HG02938 (cell line): ENCODE data around the gene IL16.

Experiments
- ATAC-seq: cut with Tn5 transposase; IDR thresholded peaks from one replicate; pipeline ENCODE4 v1.9.1; 2021; ENCODE audit warnings: mild to moderate bottlenecking, moderate library complexity; ENCODE audit not compliant: unreplicated experiment

Gene IL16

GRCh38 chr15:81174125-81174791, 22.4 kb upstream of the IL16 start:
- no peak for ATAC-seq

- ATAC-seq = no peak
Observed at GRCh38 chr15:81174792-81175327, 21.8 kb upstream of the IL16 start.

DNA sequence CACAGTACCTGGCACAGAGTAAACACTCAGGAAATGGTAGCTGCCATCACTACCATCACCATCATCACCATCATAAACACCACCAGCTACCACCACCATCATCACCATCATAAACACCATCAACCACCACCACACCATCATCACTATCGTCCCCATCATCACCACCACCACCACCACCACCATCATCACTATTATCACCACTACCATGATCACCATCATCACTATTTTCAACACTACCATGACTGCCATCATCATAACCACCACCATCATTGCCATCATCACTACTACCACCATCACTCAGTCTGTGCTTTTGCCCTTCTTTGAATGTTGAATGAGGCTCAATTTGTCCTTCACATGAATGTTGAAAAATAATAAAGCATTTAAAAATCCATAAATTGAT, 21.2 kb upstream of the IL16 start:
- no peak for ATAC-seq

- no peak for ATAC-seq
Observed at GRCh38 chr15:81176291-81176893, 20.3 kb upstream of the IL16 start.

DNA sequence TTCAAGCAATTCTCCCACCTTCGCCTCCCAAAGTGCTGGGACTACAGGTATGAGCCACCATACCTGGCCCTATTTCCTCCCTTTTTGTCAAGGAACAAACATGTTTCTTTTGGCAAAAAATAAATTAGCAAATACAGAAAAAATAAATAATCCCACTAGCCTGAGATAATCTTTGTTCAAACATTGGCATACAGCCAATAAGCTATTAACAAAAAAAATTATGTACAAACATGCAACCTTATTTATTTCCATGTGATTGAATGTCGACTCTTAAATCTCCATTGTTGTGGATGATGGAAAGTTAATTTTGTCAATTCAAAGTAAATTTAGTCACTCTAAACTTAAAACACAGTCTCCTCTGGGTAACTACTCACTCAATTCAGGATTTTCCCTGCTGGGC, 18.3 kb upstream of the IL16 start:
- no peak for ATAC-seq

- ATAC-seq = no peak
Observed at GRCh38 chr15:81181220-81181619, 15.5 kb upstream of the IL16 start.

GRCh38 chr15:81182031-81182755, 14.5 kb upstream of the IL16 start:
- ATAC-seq = no peak

DNA sequence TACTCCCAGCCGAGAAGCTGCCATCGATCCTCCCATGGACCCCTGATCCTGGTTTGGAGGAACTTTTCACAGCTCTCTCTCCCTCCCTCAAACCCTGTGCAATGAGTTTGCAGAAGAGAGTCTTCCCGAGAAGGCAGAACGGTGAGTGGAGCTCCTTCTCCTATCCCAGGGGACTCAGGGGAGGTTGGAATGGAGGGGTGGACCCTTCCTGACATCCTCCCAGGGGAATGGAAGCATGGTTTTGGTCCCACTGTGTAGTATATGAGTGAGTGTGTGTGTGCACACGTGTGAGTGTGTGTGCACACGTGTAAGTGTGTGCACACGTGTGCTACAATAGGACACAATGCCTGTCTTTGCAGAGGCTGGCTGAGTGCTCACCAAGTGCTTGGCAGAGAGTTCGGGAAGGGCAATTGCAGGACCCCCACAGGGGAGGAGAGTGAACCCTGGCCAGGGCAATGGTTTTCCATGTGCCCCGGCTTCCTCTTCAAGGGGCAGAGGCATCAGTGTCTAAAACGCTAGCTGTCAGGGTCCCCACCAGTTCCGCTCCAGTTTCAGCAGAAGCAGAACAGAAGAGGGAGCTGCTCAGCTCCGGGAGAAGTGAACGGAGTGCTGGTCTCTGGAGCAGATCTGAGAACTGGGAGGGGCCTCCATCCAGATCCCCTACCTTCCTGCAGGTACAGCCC, 13.8 kb upstream of the IL16 start:
- ATAC-seq = no peak

DNA sequence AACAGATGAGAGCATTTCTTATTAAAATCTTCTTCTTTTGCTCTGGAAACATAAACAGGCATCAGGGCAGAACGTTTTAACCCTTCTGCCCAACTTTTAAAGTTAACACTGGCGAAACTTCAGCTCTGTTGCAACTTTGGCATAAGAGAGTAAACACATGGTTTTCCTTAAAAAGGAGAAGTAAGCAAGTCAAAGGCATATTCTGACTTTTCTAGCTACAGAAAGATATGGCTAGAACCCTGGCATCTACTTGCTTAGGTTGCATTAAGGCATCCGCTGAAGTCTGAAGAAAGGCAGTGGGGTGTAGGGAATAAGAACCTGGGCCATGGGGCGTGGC, 13.3 kb upstream of the IL16 start:
- ATAC-seq = no peak

DNA sequence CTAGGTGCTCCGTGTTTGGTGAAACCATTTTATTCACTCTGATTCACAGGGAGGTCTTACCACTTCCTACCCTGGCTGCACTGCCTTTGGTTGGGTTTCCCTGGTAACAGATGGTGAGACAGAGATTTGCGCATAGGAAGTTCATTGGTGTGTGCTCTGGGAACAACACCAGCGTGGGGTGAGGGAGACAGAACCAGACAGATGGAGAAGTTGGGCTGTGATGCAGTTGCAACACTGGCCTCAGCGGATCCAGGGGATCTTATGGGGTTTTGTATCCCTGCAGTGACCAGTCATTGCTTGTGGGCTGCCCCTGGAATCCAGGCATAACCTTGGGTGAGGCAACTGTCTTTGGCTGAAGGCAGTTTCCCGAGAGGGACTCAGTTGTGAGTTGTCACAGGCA, 12.5 kb upstream of the IL16 start:
- no peak for ATAC-seq

DNA sequence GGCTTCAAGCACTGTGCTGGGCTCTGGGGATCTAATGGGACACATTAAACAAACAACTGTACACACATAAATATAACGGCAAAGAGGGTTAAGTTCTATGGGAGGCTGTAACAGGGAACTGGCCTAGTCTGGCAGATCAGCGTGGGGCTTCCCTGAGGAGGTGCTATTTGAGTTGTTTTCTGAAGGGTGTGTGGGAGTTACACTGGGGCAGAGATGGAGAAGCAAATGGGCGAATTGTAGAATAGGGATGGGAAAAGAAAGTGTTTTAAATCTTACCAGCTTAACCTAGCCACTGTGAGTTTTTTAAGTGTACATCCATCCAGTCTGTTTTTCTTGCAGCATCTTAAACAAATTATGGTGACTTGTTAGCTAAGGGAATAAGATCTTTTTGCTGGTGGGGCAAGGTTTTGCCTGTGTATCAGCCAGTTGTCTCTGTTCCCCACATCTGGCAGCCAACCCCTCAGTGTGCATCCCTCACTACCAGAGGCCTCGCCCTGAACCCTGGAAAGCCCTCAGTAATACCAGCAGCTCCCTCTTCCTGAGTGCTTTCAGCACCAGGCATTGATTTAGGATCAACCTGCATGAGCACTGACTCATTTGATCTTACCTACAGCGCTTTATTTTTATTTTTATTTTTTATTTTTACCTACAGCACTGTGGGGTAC, 10.9 kb upstream of the IL16 start:
- no peak for ATAC-seq

DNA sequence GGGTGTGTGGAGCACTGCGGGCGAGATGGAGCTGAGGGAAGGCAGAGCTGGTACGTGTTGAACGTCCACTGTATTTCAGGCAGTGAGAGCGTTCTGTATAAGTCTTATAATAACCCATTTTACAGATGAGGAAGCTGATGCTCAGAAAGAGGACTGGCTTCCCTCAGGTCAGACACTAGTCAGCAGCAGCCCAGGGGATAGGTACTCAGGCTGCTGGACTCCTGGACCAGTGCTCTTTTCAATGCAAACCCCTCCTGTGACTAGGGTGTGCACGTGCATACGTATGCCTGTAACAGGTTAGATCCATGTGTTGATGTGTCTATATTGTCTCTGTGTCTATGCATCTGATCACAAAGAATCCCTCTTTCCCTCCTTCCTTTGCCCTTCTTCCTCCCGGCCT, 8.3 kb upstream of the IL16 start:
- ATAC-seq = no peak

GRCh38 chr15:81189583-81190283, 6.9 kb upstream of the IL16 start:
- ATAC-seq = no peak

GRCh38 chr15:81190922-81191507, 5.7 kb upstream of the IL16 start:
- no peak for ATAC-seq

DNA sequence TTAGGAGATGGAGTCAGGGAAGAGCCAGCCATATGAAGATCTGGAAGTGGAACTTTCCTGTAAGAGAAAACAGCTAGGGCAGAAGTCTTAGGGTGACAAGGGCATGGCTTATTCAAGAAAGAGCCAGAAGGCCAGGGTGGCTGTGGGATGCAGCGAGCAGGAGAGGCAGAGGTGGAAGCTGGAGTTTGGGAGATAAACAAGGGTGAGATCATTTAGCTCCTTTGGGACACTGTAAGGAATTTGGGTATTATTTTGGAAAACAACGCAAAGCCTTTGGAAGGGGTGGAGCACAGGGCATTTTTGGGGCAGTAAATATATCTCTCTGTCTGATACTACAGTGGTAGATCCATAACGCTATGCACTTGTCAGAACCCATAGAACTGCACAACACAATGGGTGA, 5.0 kb upstream of the IL16 start:
- ATAC-seq = no peak

DNA sequence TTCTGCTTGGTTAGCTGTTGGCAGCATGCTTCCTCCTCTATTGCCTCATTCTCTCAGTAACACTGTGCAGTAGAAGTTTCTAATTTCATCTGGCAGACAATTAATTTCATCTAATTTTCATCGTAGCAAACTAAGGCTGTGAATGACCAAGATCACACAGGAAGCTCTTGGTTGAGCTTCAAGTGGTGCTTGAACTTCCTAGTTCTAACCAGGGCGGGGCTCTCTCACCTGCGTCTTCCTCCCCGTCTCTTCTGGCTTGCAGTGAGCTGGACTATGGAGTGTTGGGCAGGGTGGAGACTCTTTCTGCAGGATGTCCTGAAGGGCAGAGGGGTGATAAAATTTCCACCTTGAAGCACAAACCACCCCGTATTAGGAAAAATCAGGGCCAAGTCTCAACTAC, 2.0 kb upstream of the IL16 start:
- no peak for ATAC-seq

DNA sequence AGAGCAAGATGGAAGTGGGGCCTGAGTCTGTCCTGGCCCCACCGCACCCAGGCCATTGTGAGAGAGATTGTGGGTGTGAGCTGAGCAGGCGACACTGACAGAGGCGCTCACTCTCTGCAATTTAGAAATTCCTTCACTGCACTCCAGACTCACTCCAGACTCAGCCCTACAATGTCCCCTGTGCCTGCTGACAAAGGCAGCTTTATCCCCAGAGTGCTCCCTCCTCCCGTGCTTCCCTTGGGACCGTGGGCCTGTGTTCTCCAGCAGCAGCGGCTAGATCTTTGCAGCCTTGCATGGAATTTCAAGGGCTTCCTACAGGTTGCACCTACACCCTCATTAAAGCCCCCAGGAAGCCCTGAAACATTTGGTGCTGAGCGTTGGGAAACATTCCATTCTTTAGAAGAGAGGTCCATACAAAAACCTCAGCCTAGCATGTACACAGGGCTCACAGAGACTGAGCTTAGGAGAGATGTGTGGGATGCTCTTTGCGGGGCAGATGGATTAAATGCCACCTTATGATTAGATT, 1.3 kb upstream of the IL16 start:
- no peak for ATAC-seq

DNA sequence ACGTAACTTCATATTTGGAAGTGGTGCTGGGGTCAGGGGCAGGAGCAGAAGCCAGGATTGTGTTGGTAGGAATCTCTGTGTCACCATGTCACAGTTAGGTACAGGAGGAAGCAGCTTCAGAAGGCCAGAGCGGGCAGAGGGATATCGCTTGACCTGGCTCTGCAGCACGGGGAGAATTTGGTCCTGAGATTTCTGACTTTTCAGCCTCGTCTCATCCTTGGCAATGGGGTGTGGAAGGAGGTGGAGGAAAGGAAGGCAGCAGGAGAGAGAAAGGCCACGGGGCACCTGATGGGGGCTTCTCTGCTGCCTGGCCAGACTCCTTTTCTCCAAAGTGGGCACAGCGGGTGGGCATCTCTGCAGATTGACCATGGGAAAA, 564 bp downstream of the IL16 start:
- no peak for ATAC-seq

DNA sequence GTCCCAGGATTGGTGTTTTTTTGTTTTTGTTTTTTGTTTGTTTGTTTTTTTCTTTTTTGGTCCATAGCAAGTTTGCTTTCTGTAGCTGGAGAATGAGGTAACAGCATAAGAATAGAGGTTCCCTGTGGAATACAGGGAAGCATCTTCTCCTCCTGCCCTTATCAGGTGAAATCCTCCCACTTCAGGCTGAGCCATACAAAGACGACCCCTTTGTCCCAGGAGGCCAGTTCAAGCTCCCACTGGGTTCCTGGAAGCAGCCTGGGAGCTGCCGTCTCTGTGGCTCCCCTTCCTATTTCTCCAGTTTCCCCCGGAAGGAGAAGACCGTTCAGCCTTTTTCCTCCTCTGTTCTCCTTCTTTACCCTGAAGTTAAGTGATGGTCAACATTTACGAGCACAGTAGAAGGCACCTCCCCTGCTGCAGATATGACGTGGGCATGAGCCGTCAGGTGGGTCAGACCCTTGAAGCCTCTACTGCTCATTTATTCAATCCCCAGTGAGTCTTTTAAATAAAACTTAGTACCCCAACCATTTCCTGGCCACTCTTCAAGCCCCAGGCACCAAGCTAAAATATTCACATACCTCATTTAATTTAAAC, 1.1 kb downstream of the IL16 start:
- no peak for ATAC-seq
